HepG2 (cell line): ENCODE data around the gene ATG7. TPM values are rescaled to one million over a fixed set of nuclear protein-coding genes. Genes with fewer than 3 reads are reported as not detected.

ENCODE experiments used
- ATAC-seq: fragments of 200-7000 bp; cut with Tn5 transposase; 3 replicates; pipeline ENCODE4 v1.9.1; 2020; ENCODE audit warnings: mild to moderate bottlenecking, moderate library complexity
- BruUV-seq: library from RNA; stranded (reverse); fragments of 400-500 nt; replicated peaks from 2 replicates; lab custom pipeline; 2021; lab: Mats Ljungman, UMichigan
- CTCF ChIA-PET: fragments of 300-600 bp; formaldehyde crosslinking; extraction: SDS; loops from one replicate; lab custom pipeline; 2021; ENCODE audit warnings: low total read pairs, inconsistent platforms, low intra/inter-chr PET ratio; lab: Yijun Ruan, JAX
- POLR2A ChIA-PET: fragments of 350-600 bp; sonication (Branson Sonifier 250); formaldehyde crosslinking; loops from one replicate; lab custom pipeline; 2020; ENCODE audit warnings: antibody characterized with exemption, inconsistent platforms; lab: Yijun Ruan, JAX
- DNase-seq: peaks from one replicate; pipeline ENCODE4 v3.0.0-alpha.2; 2015; ENCODE audit warnings: low spot score
- FAIRE-seq: peaks from 3 replicates; lab custom pipeline; 2011; peaks lifted over from hg19 to GRCh38; lab: Jason Lieb, UNC
- H2AFZ ChIP-seq: one replicate; pipeline ENCODE4 v1.6.1; 2011; ENCODE audit warnings: low read length, inconsistent platforms
- H3K27ac ChIP-seq: fragments of 300-600 bp; 3 replicates; pipeline ENCODE4 v1.8.0; 2011; ENCODE audit warnings: mixed run types, mild to moderate bottlenecking, mixed read lengths, low read length, inconsistent platforms; ENCODE audit not compliant: insufficient read depth; ENCODE audit errors: extremely low read length
- H3K27me3 ChIP-seq, 2 experiments: fragments of 200-600 bp in 1 of 2; 2 replicates in 1 of 2; 3 replicates in 1 of 2; pipeline versions ENCODE4 v1.6.0 to v1.8.0; 2011; ENCODE audit warnings: low read length in 2 of 2, mild to moderate bottlenecking in 2 of 2, moderate library complexity in 2 of 2, inconsistent platforms in 1 of 2; ENCODE audit not compliant: insufficient read depth in 2 of 2, control insufficient read depth in 1 of 2
- H3K36me3 ChIP-seq, 2 experiments: fragments of 200-600 bp in 1 of 2; replicated peaks in 1 of 2; 2 replicates in 1 of 2; 3 replicates in 1 of 2; pipeline versions ENCODE4 v1.5.1 to v1.8.0; 2011; ENCODE audit warnings: low read length in 2 of 2, inconsistent platforms in 1 of 2; ENCODE audit not compliant: insufficient read depth in 2 of 2, control insufficient read depth in 1 of 2
- H3K4me1 ChIP-seq: 2 replicates; pipeline ENCODE4 v1.5.1; 2012; ENCODE audit warnings: low read length, inconsistent platforms; ENCODE audit not compliant: insufficient read depth
- H3K4me2 ChIP-seq: 2 replicates; pipeline ENCODE4 v1.6.0; 2011; ENCODE audit warnings: low read depth, low read length, inconsistent platforms
- H3K4me3 ChIP-seq, 3 experiments: fragments of 200-600 bp in 1 of 3; sonication (generic), shearing (Covaris generic) in 1 of 3; replicated peaks in 1 of 3; 2 replicates each; pipeline ENCODE4 v1.5.1; 2011 to 2016; ENCODE audit warnings: low read length in 3 of 3, inconsistent platforms in 2 of 3, low read depth in 2 of 3, mild to moderate bottlenecking in 2 of 3, control low read depth in 1 of 3, mixed read lengths in 1 of 3; ENCODE audit not compliant: insufficient read depth in 1 of 3
- H3K79me2 ChIP-seq: one replicate; pipeline ENCODE4 v1.6.1; 2011; ENCODE audit warnings: low read length, inconsistent platforms; ENCODE audit not compliant: insufficient read depth
- H3K9ac ChIP-seq: 2 replicates; pipeline ENCODE4 v1.6.0; 2011; ENCODE audit warnings: mild to moderate bottlenecking, low read depth, low read length, inconsistent platforms; ENCODE audit not compliant: insufficient read depth
- H3K9me3 ChIP-seq: 2 replicates; pipeline ENCODE4 v1.5.1; 2012; ENCODE audit warnings: mild to moderate bottlenecking, low read length
- H4K20me1 ChIP-seq: 2 replicates; pipeline ENCODE4 v1.6.0; 2011; ENCODE audit warnings: inconsistent platforms, mild to moderate bottlenecking, low read length, moderate library complexity; ENCODE audit not compliant: insufficient read depth
- AGO2 ChIP-seq: fragments of 200-400 bp; formaldehyde crosslinking; optimal IDR thresholded peaks from 2 replicates; pipeline ENCODE3; 2017; ENCODE audit warnings: mild to moderate bottlenecking, low read depth, low read length, moderate library complexity
- POLR2G ChIP-seq: fragments of 200-400 bp; formaldehyde crosslinking; IDR thresholded peaks from 2 replicates; pipeline ENCODE4 v1.6.1; 2018; ENCODE audit warnings: mild to moderate bottlenecking, low read depth, low read length, moderate library complexity
- RARG ChIP-seq: sonication (generic); formaldehyde crosslinking; IDR thresholded peaks from 2 replicates; pipeline ENCODE4 v1.4.0; 2020; ENCODE audit warnings: low read depth, mild to moderate bottlenecking, missing genetic modification reagents
- ZNF318 ChIP-seq: sonication (generic); formaldehyde crosslinking; IDR thresholded peaks from 2 replicates; pipeline ENCODE4 v1.4.0; 2020; ENCODE audit warnings: mild to moderate bottlenecking, missing genetic modification reagents
- WGBS: methylation state at CpG from one replicate; pipeline ENCODE4 v1.1.6; 2017; ENCODE audit warnings: low lambda C conversion rate; 5-methylcytosine and 5-hydroxymethylcytosine counted together
- in situ Hi-C: cut with HindIII; loops from 2 replicates; pipeline ENCODE4 v1.10.0; 2017; ENCODE audit warnings: low pct_unique_long_range_greater_than_20kb; ENCODE audit not compliant: extremely low pct_ligation_motif_present
- intact Hi-C: fragments of 100-400 bp; cut with micrococcal nuclease; formaldehyde crosslinking; loops from one replicate; pipeline ENCODE4 v1.10.0; 2022; ENCODE audit not compliant: unreplicated experiment
- polyA plus RNA-seq, 8 experiments: library from polyadenylated mRNA; depleted of rRNA in 3 of 8; stranded (reverse) in 7 of 8; unstranded in 1 of 8; fragments of >200 nt; fragmentation: Illumina TruSeq in 4 of 8; extraction: Trizol in 4 of 8; gene quantifications; 2 replicates each; pipeline versions ENCODE4 v1.2.1 to v1.2.3, GENCODE V29; 2011 to 2016; ENCODE audit warnings: low read depth in 4 of 8, missing spikeins in 1 of 8, mixed read lengths in 1 of 8; ENCODE audit not compliant: insufficient read depth in 1 of 8
- total RNA-seq, 5 experiments: library from RNA; depleted of rRNA; stranded (reverse); fragments of >200 nt; fragmentation: Illumina TruSeq; extraction: Trizol; gene quantifications; 2 replicates each; pipeline ENCODE4 v1.2.3, GENCODE V29; 2016; ENCODE audit warnings: low read depth in 1 of 5

ATG7 gene
- total and polyA plus RNA-seq, 2 of the 13 experiments (the other 11 are each of a cell fraction or from before 2014, with no cell fraction given) = 7.8 to 22.1 TPM

- no peak for ATAC-seq
- H3K9ac ChIP-seq = no peak overlapping the region
- H3K27me3 ChIP-seq = no peaks in the 10 kb centered on the region
- no peak for DNase-seq
- in situ Hi-C loops = no loop called here
- no peaks in the 10 kb centered on the region for H3K79me2 ChIP-seq
- intact Hi-C loops = no loop called here
- POLR2A ChIA-PET = interaction anchor here (0.8 to 2.6 kb wide), 2 partner anchors 13 to 16 kb away, joined by 4 to 9 read pairs; partner anchors contain the start of gene ATG7
- FAIRE-seq = no peak
- no peaks in the 10 kb centered on the region for H4K20me1 ChIP-seq
- no peaks in the 10 kb centered on the region for H3K9me3 ChIP-seq
- no peak overlapping the region for H3K4me3 ChIP-seq
- 97% methylated on average over 2 of the region's 2 CpGs for WGBS
- TF ChIP-seq AGO2 (no peak), RARG (CRISPR knock-in tag) (no peak), ZNF318 (CRISPR knock-in tag) (no peak), POLR2G (no peak)
- H3K4me1 ChIP-seq = peaks cover 8% of the 10 kb centered on the region; the same call in 1 of the 2 replicates
- CTCF ChIA-PET = no interaction called here
- no peak overlapping the region for H3K4me2 ChIP-seq
- peaks cover 0 to 6% of the 10 kb centered on the region in 2 experiments; a peak in 2 of 5 replicates for H3K36me3 ChIP-seq
- no peak overlapping the region for H3K27ac ChIP-seq
- no peak overlapping the region for H2AFZ ChIP-seq
- no TSS peak for BruUV-seq
Measured at GRCh38 chr3:11288021-11288491, 15.9 kb downstream of the ATG7 start.
